WTC11 (cell line): ENCODE data around the gene ZBTB47. TPM values are rescaled to one million over a fixed set of nuclear protein-coding genes. Genes with fewer than 3 reads are reported as not detected.

Source experiments
- ATAC-seq: fragments of 200-7000 bp; cut with Tn5 transposase; 2 replicates; pipeline ENCODE4 v1.10.0; 2021; ENCODE audit warnings: mild to moderate bottlenecking, moderate library complexity
- CTCF ChIA-PET: fragments of 300-600 bp; sonication (Branson Sonifier 250); formaldehyde crosslinking; loops from one replicate; lab custom pipeline; 2021; ENCODE audit warnings: antibody characterized with exemption; lab: Charles Lee
- POLR2A ChIA-PET: fragments of 350-600 bp; sonication (Branson Sonifier 250); formaldehyde crosslinking; loops from one replicate; lab custom pipeline; 2021; ENCODE audit warnings: antibody characterized with exemption; lab: Charles Lee
- DNase-seq: peaks from one replicate; pipeline ENCODE4 v3.0.0; 2021; ENCODE audit warnings: low spot score
- H3K27ac Mint-ChIP-seq: 2 replicates; pipeline ENCODE4 v1.8.0; 2021; ENCODE audit warnings: mixed read lengths
- H3K27me3 Mint-ChIP-seq: 2 replicates; pipeline ENCODE4 v1.8.0; 2021; ENCODE audit warnings: low read depth, mild to moderate bottlenecking, moderate library complexity, mixed read lengths
- H3K36me3 Mint-ChIP-seq: 2 replicates; pipeline ENCODE4 v1.8.0; 2021; ENCODE audit warnings: mixed read lengths
- H3K4me1 Mint-ChIP-seq: 2 replicates; pipeline ENCODE4 v1.8.0; 2022; ENCODE audit warnings: mixed read lengths
- H3K4me3 Mint-ChIP-seq: 2 replicates; pipeline ENCODE4 v1.8.0; 2021; ENCODE audit warnings: mild to moderate bottlenecking, moderate library complexity, mixed read lengths
- H3K9me3 Mint-ChIP-seq: 2 replicates; pipeline ENCODE4 v1.8.0; 2021; ENCODE audit warnings: mixed read lengths
- CBFB ChIP-seq: sonication (generic); formaldehyde crosslinking; IDR thresholded peaks from 2 replicates; pipeline ENCODE4 v1.8.1; 2022; ENCODE audit warnings: mild to moderate bottlenecking, low read depth, missing genetic modification reagents
- FOXP1 ChIP-seq: sonication (generic); formaldehyde crosslinking; IDR thresholded peaks from 2 replicates; pipeline ENCODE4 v1.8.0; 2022; ENCODE audit warnings: missing genetic modification reagents, mild to moderate bottlenecking, moderate library complexity, borderline replicate concordance
- GABPB1 ChIP-seq: sonication (generic); formaldehyde crosslinking; IDR thresholded peaks from 2 replicates; pipeline ENCODE4 v1.8.1; 2023; ENCODE audit warnings: mild to moderate bottlenecking, missing genetic modification reagents
- GTF2I ChIP-seq: fragments of 250-450 bp; sonication (Bioruptor Pico); conservative IDR thresholded peaks from 2 replicates; pipeline ENCODE4 v1.4.0; 2021; ENCODE audit warnings: mild to moderate bottlenecking
- JUN ChIP-seq: sonication (generic); formaldehyde crosslinking; IDR thresholded peaks from 2 replicates; pipeline ENCODE4 v1.8.0; 2023; ENCODE audit warnings: mild to moderate bottlenecking, missing genetic modification reagents
- MYBL2 ChIP-seq: sonication (generic); formaldehyde crosslinking; IDR thresholded peaks from 2 replicates; pipeline ENCODE4 v1.8.1; 2023; ENCODE audit warnings: mild to moderate bottlenecking, moderate library complexity, missing genetic modification reagents
- NFATC4 ChIP-seq: fragments of 250-450 bp; sonication (Bioruptor Pico); IDR thresholded peaks from 2 replicates; pipeline ENCODE4 v1.9.0; 2021; ENCODE audit warnings: mild to moderate bottlenecking
- NR2C2 ChIP-seq: sonication (generic); formaldehyde crosslinking; IDR thresholded peaks from 2 replicates; pipeline ENCODE4 v1.8.0; 2022; ENCODE audit warnings: mild to moderate bottlenecking, missing genetic modification reagents
- RORB ChIP-seq: fragments of 250-450 bp; sonication (Bioruptor Pico); IDR thresholded peaks from 2 replicates; pipeline ENCODE4 v1.9.0; 2021; ENCODE audit warnings: mild to moderate bottlenecking
- SMAD4 ChIP-seq: sonication (generic); formaldehyde crosslinking; IDR thresholded peaks from 2 replicates; pipeline ENCODE4 v1.8.0; 2022; ENCODE audit warnings: mild to moderate bottlenecking, missing genetic modification reagents
- ZNF138 ChIP-seq: sonication (generic); formaldehyde crosslinking; conservative IDR thresholded peaks from 2 replicates; pipeline ENCODE4 v1.8.1; 2022; ENCODE audit warnings: mild to moderate bottlenecking, moderate library complexity, missing genetic modification reagents
- ZNF219 ChIP-seq: sonication (generic); formaldehyde crosslinking; IDR thresholded peaks from 2 replicates; pipeline ENCODE4 v1.8.0; 2023; ENCODE audit warnings: missing genetic modification reagents, mild to moderate bottlenecking, borderline replicate concordance
- ZNF263 ChIP-seq: sonication (generic); formaldehyde crosslinking; IDR thresholded peaks from 2 replicates; pipeline ENCODE4 v1.8.1; 2022; ENCODE audit warnings: low read depth, mild to moderate bottlenecking, moderate library complexity, missing genetic modification reagents
- ZNF396 ChIP-seq: fragments of 250-450 bp; sonication (Bioruptor Pico); IDR thresholded peaks from 2 replicates; pipeline ENCODE4 v1.8.0; 2021; ENCODE audit warnings: mild to moderate bottlenecking, moderate library complexity, borderline replicate concordance
- total RNA-seq: library from RNA; stranded (reverse); gene quantifications from 3 replicates; pipeline ENCODE4 v1.2.3, GENCODE V29; 2021
- TF ChIP-seq, protein P1 (sequence below): sonication (generic); formaldehyde crosslinking; IDR thresholded peaks from 2 replicates; pipeline ENCODE4 v1.8.0; 2022; ENCODE audit warnings: mild to moderate bottlenecking, missing genetic modification reagents
- TF ChIP-seq, protein P2 (sequence below): fragments of 250-450 bp; sonication (Bioruptor Pico); IDR thresholded peaks from 2 replicates; pipeline ENCODE4 v1.9.0; 2021; ENCODE audit warnings: mild to moderate bottlenecking, borderline replicate concordance
- TF ChIP-seq, protein P3 (sequence below): sonication (generic); formaldehyde crosslinking; IDR thresholded peaks from 2 replicates; pipeline ENCODE4 v1.8.1; 2022; ENCODE audit warnings: mild to moderate bottlenecking, moderate library complexity, missing genetic modification reagents
- TF ChIP-seq, protein P4 (sequence below): sonication (generic); formaldehyde crosslinking; IDR thresholded peaks from 2 replicates; pipeline ENCODE4 v1.8.1; 2023; ENCODE audit warnings: mild to moderate bottlenecking, missing genetic modification reagents
- TF ChIP-seq, protein P5 (sequence below): sonication (generic); formaldehyde crosslinking; IDR thresholded peaks from 2 replicates; pipeline ENCODE4 v1.8.0; 2023; ENCODE audit warnings: missing genetic modification reagents
- TF ChIP-seq, protein P6 (sequence below): sonication (generic); formaldehyde crosslinking; IDR thresholded peaks from 2 replicates; pipeline ENCODE4 v1.8.0; 2023; ENCODE audit warnings: mild to moderate bottlenecking, missing genetic modification reagents
- TF ChIP-seq, protein P7 (sequence below): sonication (generic); formaldehyde crosslinking; conservative IDR thresholded peaks from 2 replicates; pipeline ENCODE4 v1.8.1; 2022; ENCODE audit warnings: mild to moderate bottlenecking, missing genetic modification reagents

ZBTB47 gene
- total RNA-seq, 1 experiment from 2014 or later: 5.2 TPM

DNA sequence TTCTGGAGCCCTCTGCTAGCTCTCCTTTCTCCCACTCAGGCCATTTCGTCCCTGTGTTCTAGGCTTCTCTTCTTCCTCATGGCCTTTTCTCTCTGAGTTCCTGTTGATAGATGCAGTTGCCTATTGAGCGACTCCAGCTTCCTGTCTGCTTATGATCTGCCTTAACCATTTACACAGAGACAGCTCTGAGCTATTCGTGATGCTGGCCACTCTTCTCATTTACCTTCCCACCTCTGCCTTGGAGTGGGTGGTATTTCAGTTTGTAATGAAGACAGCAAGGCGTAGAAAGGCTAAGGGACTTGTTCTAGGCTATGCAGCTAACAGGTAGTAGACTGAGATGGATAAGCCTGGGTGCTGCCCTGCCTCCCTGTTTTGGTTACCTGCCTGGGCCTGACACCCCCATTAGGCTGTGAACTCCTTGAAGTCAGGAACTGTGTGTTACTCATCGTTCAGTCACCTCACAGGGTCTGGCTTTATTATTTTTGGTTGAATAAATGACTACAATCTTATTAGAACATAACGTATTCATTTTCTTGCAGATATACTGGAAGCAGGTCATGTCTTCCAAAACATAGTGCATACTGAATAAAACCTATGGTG, 12.6 kb upstream of the ZBTB47 start:
- DNase-seq: no peak
- Mint-ChIP-seq H3K4me3 (no peak overlapping the region), H3K27ac (peak overlapping the region; percentile 17), H3K4me1 (no peaks in the 10 kb centered on the region), H3K9me3 (no peaks in the 10 kb centered on the region), H3K27me3 (no peaks in the 10 kb centered on the region), H3K36me3 (peaks cover 44% of the 10 kb centered on the region)
- POLR2A ChIA-PET: no interaction called here
- ATAC-seq: no peak
- TF ChIP-seq ZNF263 (CRISPR knock-in tag) (no peak), ZNF219 (CRISPR knock-in tag) (no peak), GTF2I (no peak), SMAD4 (CRISPR knock-in tag) (no peak), CBFB (CRISPR knock-in tag) (no peak), RORB (CRISPR knock-in tag) (no peak), MYBL2 (CRISPR knock-in tag) (no peak)
- TF ChIP-seq, protein P1, sequence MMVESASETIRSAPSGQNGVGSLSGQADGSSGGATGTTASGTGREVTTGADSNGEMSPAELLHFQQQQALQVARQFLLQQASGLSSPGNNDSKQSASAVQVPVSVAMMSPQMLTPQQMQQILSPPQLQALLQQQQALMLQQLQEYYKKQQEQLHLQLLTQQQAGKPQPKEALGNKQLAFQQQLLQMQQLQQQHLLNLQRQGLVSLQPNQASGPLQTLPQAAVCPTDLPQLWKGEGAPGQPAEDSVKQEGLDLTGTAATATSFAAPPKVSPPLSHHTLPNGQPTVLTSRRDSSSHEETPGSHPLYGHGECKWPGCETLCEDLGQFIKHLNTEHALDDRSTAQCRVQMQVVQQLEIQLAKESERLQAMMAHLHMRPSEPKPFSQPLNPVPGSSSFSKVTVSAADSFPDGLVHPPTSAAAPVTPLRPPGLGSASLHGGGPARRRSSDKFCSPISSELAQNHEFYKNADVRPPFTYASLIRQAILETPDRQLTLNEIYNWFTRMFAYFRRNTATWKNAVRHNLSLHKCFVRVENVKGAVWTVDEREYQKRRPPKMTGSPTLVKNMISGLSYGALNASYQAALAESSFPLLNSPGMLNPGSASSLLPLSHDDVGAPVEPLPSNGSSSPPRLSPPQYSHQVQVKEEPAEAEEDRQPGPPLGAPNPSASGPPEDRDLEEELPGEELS (CRISPR knock-in tag): no peak
- TF ChIP-seq, protein P2, sequence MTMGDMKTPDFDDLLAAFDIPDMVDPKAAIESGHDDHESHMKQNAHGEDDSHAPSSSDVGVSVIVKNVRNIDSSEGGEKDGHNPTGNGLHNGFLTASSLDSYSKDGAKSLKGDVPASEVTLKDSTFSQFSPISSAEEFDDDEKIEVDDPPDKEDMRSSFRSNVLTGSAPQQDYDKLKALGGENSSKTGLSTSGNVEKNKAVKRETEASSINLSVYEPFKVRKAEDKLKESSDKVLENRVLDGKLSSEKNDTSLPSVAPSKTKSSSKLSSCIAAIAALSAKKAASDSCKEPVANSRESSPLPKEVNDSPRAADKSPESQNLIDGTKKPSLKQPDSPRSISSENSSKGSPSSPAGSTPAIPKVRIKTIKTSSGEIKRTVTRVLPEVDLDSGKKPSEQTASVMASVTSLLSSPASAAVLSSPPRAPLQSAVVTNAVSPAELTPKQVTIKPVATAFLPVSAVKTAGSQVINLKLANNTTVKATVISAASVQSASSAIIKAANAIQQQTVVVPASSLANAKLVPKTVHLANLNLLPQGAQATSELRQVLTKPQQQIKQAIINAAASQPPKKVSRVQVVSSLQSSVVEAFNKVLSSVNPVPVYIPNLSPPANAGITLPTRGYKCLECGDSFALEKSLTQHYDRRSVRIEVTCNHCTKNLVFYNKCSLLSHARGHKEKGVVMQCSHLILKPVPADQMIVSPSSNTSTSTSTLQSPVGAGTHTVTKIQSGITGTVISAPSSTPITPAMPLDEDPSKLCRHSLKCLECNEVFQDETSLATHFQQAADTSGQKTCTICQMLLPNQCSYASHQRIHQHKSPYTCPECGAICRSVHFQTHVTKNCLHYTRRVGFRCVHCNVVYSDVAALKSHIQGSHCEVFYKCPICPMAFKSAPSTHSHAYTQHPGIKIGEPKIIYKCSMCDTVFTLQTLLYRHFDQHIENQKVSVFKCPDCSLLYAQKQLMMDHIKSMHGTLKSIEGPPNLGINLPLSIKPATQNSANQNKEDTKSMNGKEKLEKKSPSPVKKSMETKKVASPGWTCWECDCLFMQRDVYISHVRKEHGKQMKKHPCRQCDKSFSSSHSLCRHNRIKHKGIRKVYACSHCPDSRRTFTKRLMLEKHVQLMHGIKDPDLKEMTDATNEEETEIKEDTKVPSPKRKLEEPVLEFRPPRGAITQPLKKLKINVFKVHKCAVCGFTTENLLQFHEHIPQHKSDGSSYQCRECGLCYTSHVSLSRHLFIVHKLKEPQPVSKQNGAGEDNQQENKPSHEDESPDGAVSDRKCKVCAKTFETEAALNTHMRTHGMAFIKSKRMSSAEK (CRISPR knock-in tag): no peak
- TF ChIP-seq, protein P3, sequence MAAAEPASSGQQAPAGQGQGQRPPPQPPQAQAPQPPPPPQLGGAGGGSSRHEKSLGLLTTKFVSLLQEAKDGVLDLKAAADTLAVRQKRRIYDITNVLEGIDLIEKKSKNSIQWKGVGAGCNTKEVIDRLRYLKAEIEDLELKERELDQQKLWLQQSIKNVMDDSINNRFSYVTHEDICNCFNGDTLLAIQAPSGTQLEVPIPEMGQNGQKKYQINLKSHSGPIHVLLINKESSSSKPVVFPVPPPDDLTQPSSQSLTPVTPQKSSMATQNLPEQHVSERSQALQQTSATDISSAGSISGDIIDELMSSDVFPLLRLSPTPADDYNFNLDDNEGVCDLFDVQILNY: no peak
- CTCF ChIA-PET: interaction anchor here (1.4 to 1.8 kb wide), 2 partner anchors 103 to 115 kb away, joined by 3 to 4 read pairs; no protein-coding TSS in a partner anchor

DNA sequence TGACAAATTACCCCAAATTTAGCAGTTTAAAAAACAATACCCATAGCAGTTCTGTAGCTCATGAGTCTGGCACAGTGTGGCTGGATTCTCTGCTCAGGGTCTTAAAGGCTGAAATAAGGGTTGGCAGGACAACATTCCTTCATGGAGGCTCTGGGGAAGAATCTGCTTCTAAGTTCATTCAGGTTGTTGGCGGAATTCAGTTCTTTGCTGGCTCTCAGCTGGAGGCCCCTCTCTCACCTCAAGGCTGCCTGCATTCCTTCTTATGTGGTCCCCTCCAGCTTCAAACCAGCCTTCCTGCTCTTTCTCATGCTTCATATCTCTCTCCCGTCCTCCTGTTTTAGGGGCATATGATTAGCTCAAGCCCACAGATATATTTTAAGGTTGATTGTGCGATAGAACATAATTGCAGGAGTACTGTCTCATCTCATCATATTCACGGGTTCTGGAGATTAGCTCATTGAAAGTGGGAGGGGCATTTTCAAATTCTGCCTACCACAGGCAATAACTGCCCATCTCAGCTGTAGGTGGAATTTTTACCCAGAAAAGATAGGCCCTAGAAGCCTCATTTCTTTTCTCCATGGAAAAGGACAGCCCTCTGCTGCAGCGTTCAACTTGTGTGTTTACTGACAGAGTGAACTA, 5.6 kb upstream of the ZBTB47 start:
- ChIA-PET POLR2A (interaction anchor here (0.6 to 1.3 kb wide), 4 partner anchors 16 to 102 kb away, joined by 3 to 4 read pairs (median 3); partner anchors contain the start of gene SS18L2), CTCF (interaction anchor here (0.7 to 2.5 kb wide), 10 partner anchors 17 to 233 kb away, joined by 3 to 19 read pairs (median 5); no protein-coding TSS in a partner anchor)
- Mint-ChIP-seq H3K27me3 (no peaks in the 10 kb centered on the region), H3K4me1 (peaks cover 35% of the 10 kb centered on the region), H3K9me3 (no peaks in the 10 kb centered on the region), H3K4me3 (no peak overlapping the region), H3K36me3 (peaks cover 45% of the 10 kb centered on the region), H3K27ac (peak overlapping the region; percentile 89)
- peak; percentile 50 for ATAC-seq
- DNase-seq: no peak
- TF ChIP-seq, protein P4, sequence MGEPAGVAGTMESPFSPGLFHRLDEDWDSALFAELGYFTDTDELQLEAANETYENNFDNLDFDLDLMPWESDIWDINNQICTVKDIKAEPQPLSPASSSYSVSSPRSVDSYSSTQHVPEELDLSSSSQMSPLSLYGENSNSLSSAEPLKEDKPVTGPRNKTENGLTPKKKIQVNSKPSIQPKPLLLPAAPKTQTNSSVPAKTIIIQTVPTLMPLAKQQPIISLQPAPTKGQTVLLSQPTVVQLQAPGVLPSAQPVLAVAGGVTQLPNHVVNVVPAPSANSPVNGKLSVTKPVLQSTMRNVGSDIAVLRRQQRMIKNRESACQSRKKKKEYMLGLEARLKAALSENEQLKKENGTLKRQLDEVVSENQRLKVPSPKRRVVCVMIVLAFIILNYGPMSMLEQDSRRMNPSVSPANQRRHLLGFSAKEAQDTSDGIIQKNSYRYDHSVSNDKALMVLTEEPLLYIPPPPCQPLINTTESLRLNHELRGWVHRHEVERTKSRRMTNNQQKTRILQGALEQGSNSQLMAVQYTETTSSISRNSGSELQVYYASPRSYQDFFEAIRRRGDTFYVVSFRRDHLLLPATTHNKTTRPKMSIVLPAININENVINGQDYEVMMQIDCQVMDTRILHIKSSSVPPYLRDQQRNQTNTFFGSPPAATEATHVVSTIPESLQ: no peak
- TF ChIP-seq, protein P5, sequence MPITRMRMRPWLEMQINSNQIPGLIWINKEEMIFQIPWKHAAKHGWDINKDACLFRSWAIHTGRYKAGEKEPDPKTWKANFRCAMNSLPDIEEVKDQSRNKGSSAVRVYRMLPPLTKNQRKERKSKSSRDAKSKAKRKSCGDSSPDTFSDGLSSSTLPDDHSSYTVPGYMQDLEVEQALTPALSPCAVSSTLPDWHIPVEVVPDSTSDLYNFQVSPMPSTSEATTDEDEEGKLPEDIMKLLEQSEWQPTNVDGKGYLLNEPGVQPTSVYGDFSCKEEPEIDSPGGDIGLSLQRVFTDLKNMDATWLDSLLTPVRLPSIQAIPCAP: no peak
- TF ChIP-seq GABPB1 (CRISPR knock-in tag) (no peak), FOXP1 (CRISPR knock-in tag) (no peak), NR2C2 (no peak), CBFB (CRISPR knock-in tag) (no peak), JUN (no peak), ZNF396 (CRISPR knock-in tag) (no peak), ZNF138 (CRISPR knock-in tag) (no peak), NFATC4 (no peak)
- TF ChIP-seq, protein P6, sequence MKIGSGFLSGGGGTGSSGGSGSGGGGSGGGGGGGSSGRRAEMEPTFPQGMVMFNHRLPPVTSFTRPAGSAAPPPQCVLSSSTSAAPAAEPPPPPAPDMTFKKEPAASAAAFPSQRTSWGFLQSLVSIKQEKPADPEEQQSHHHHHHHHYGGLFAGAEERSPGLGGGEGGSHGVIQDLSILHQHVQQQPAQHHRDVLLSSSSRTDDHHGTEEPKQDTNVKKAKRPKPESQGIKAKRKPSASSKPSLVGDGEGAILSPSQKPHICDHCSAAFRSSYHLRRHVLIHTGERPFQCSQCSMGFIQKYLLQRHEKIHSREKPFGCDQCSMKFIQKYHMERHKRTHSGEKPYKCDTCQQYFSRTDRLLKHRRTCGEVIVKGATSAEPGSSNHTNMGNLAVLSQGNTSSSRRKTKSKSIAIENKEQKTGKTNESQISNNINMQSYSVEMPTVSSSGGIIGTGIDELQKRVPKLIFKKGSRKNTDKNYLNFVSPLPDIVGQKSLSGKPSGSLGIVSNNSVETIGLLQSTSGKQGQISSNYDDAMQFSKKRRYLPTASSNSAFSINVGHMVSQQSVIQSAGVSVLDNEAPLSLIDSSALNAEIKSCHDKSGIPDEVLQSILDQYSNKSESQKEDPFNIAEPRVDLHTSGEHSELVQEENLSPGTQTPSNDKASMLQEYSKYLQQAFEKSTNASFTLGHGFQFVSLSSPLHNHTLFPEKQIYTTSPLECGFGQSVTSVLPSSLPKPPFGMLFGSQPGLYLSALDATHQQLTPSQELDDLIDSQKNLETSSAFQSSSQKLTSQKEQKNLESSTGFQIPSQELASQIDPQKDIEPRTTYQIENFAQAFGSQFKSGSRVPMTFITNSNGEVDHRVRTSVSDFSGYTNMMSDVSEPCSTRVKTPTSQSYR (CRISPR knock-in tag): no peak
- TF ChIP-seq, protein P7, sequence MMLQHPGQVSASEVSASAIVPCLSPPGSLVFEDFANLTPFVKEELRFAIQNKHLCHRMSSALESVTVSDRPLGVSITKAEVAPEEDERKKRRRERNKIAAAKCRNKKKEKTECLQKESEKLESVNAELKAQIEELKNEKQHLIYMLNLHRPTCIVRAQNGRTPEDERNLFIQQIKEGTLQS: no peak
